Jurkat, Clone E6-1 (cell line): Measurements from ENCODE around the gene PDE4C. TPM values are rescaled to one million over a fixed set of nuclear protein-coding genes. Genes with fewer than 3 reads are reported as not detected.

Source experiments
- DNase-seq: peaks from one replicate; pipeline ENCODE4 v3.0.0-alpha.2; 2011; ENCODE audit warnings: low read depth, low spot score
- H3K4me3 ChIP-seq: 2 replicates; pipeline ENCODE4 v1.5.1; 2011; ENCODE audit warnings: mild to moderate bottlenecking, low read length, control low read depth, moderate library complexity
- polyA plus RNA-seq: library from polyadenylated mRNA; unstranded; fragments of >200 nt; gene quantifications from one replicate; pipeline ENCODE4 v1.2.1, GENCODE V29; 2012; ENCODE audit warnings: missing spikeins; ENCODE audit not compliant: insufficient read length, insufficient read depth

PDE4C gene
- not detected for polyA plus RNA-seq

DNA sequence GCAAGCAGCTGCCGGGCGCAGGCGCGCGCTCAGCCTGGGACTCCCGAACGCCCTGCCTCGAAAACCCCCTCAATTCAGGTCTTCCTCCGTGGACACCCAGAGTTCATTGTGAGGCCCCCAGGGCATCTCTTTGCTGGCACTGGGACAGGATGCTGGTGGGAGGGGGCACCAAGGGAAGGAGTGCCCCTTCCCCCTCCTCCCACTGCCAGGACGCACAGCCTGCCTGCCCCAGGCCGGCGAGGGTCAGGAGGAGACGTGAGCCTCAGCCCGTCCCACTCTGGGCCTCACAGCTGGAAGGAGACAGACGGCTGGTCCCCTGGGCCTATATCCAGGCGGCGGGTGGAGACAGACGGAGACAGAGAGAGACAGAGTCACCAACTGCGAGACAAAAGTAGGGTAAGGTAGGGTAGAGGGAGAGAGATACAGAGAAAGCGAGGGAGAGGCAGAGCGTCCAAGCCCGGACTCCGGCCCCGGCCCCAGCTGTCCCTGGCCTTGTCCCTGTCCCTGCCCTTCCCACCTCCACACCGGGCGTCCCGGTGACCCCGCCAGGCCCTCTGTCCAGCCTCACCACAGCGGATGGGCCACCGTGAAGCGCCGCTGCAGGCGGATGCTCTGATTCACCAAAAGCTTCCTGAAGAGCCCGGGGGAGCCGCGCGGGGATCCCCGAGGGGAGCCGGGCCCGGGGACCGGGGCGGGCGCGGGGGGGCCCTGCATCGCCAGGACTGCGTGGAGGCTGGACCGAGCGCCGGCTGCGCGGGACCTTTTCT is at the start of gene PDE4C:
Gene PDE4C, minus strand, starts transcription at position 737 of the 767 bp plus-strand sequence. Its CDS starts 23 bp downstream, at position 714.
- no peak for DNase-seq
- no peak within 1 kb of the TSS for H3K4me3 ChIP-seq

GRCh38 chr19:18274781-18275356 is 48.6 kb upstream of the PDE4C start:
- no peak overlapping the region for H3K4me3 ChIP-seq
- no peak for DNase-seq

GRCh38 chr19:18274219-18274780 is 48.1 kb upstream of the PDE4C start, which contains the start of gene IQCN:
TSS of gene IQCN (minus strand) at chr19:18274452. CDS start at chr19:18269478, 4,974 bp downstream.
- no peak within 1 kb of the TSS for H3K4me3 ChIP-seq
- no peak for DNase-seq

- DNase-seq: no peak
- H3K4me3 ChIP-seq: no peak overlapping the region
Measured at GRCh38 chr19:18273561-18274218, 47.5 kb upstream of the PDE4C start.

- no peak for DNase-seq
- H3K4me3 ChIP-seq: no peak overlapping the region
Measured at GRCh38 chr19:18271433-18271841, 45.2 kb upstream of the PDE4C start.

- no peak for DNase-seq
- no peak overlapping the region for H3K4me3 ChIP-seq
Measured at GRCh38 chr19:18270326-18270725, 44.1 kb upstream of the PDE4C start.

- DNase-seq: no peak
- H3K4me3 ChIP-seq: no peak overlapping the region
Measured at GRCh38 chr19:18269070-18269723, 43.0 kb upstream of the PDE4C start.

DNA sequence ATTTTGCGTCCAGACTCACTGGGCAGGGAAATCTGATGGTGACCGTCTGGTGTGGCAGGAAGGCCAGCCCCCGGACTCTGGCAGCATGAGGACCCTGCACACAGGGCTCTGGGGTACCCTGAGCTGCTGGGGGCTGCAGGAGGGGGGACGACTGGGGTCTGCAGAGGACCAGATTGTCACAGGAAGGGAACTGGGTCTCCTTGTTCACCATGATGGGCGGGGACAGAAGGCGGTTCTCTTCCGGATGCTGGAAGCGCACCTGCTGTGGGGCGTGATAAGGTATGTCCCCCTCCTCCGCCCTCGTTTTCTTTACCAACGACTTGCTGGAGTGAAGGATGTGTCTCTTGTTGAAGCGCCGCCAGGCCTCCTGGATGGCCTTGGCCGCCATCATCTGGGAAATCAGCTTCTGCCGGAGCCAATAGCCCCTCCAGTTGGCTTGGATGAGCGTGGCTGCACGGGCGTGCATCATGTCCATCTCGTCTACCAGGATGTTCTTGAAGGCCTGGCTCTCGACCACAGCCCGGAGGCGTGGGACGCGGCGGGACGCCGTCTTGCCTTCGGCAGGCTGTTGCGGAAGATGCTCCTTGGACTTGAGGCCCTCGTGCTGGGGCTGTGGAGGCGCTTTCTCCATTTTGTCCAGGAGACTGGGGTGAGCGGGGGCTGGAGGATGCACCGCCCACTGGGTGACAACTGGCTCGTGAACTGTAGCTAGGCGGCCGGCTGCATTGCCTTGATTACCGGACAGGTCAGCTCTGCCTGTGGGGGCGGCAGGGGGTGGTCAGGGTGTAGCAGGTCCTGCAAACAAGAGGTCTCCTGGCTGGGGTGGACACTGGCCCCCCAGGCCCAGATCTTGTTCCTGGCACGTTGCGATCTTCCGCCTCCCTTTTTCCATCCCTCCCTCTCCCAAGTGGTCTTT is 40.8 kb upstream of the PDE4C start:
- DNase-seq: no peak
- H3K4me3 ChIP-seq: no peak overlapping the region

DNA sequence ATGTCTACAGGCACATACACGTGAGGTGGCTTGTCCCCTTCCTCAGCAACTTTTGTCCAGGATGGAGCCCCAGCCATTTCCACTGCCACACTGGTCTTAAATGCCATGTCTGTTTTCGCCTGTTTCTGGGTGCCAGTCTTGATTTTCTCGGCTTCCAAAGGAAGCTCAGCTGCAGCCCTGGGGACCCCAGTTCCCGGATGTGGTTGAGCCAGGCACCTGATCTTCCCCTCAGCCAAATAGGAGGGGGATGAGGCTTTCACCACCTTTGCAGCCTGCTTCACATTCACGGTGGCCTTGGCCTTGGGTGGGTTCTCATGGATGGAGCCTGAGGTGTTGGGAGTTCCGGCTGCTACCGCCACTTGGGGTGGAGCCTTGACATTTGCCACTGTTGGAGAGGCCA is 39.3 kb upstream of the PDE4C start:
- peak; percentile 84 for DNase-seq
- peak overlapping the region; percentile 20 for H3K4me3 ChIP-seq

DNA sequence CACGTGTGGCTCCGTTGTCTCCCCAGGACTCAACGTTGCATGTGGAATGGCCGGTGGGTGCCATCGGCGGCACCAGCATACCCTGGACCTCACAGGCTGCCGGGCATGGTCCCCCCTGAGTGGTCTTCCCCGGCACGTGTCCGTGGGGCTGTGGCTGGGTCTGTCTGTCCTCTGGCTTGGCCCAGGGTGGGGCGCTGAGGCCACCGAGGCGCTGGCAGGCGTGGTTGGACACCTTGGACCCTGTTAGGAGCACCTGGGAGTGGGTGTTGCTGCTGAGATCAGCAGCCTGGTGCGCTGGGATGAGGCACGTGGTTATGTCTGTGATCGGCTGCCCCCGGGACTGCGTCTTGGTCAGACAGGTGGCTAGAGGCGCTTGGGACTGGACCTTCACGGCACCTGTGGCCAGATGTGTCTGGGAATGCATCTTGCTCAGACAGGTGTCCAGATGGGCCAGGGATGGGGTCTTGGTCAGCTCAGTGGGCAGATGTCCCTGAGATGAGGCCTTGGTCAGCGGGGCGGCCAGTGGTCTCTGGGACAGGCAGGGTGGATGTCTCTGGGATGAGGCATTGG is 38.8 kb upstream of the PDE4C start:
- H3K4me3 ChIP-seq: peak overlapping the region; percentile 20
- no peak for DNase-seq

- no peak overlapping the region for H3K4me3 ChIP-seq
- DNase-seq: no peak
Measured at GRCh38 chr19:18264137-18264854, 38.1 kb upstream of the PDE4C start.

GRCh38 chr19:18263324-18264136 is 37.3 kb upstream of the PDE4C start:
- DNase-seq: no peak
- no peak overlapping the region for H3K4me3 ChIP-seq

DNA sequence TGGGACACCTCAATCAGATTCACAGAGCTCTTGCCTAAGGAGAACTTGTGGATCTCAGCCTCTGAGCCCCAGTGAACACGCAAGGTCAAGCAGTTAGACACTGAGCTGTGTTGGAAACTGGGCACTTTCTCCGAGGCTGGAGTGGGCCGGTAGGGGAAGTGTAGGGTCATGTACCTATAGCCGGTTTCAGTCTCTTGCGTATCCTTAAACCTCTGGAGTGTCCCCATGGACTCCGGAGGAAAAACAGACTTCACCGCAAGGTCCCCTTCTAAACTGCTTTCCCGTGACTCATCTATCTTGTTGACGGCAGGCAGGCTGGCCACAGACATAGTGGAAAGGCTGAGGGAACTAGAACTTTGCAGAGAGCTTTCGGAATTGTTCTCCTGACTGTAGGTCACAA is 36.7 kb upstream of the PDE4C start:
- H3K4me3 ChIP-seq: no peak overlapping the region
- no peak for DNase-seq

DNA sequence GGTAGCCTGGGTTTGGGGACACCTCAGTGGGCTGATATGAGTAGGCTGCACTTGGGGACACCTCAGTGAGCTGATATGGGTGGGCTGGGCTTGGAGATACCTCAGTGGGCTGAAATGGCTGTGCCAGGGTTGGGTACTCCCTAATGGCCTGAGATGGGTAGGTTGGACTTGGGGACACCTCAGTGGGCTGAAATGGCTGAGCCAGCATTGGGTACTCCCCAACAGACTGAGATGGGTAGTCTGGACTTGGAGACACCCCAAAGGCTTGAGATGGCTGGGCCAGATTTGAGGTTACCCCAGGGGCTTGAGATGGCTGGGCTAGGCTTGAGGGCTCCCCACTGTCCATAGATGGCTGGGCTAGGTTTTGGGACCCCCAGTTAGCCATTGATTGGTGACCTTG is 35.9 kb upstream of the PDE4C start:
- no peak overlapping the region for H3K4me3 ChIP-seq
- DNase-seq: no peak

GRCh38 chr19:18261474-18261873 is 35.2 kb upstream of the PDE4C start:
- H3K4me3 ChIP-seq: no peak overlapping the region
- DNase-seq: no peak

DNA sequence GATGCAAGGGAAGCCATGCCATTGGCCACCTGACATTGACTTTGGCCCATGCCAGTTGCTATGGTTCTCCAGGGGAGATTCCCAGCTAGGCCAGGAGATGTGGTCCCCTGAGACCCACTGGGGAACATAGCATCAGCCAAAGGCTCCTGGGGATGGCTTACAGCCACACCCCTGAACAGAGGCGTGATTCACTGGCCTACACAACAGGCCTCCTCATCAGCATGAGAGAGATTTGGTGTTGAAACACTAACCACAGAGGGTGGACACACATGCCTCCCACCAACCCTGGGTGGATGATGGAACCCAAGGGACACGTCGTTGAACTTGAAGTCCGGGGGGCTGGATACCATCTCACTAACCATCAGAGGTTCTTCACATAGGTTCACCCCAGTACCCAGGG is 33.7 kb upstream of the PDE4C start:
- no peak for DNase-seq
- no peak overlapping the region for H3K4me3 ChIP-seq
